Measurements from ENCODE around the gene NACC2.

GRCh38 chr9:136056546-136057235 lies 38.4 kb downstream of the NACC2 start:
- TF ChIP-seq, protein P1, sequence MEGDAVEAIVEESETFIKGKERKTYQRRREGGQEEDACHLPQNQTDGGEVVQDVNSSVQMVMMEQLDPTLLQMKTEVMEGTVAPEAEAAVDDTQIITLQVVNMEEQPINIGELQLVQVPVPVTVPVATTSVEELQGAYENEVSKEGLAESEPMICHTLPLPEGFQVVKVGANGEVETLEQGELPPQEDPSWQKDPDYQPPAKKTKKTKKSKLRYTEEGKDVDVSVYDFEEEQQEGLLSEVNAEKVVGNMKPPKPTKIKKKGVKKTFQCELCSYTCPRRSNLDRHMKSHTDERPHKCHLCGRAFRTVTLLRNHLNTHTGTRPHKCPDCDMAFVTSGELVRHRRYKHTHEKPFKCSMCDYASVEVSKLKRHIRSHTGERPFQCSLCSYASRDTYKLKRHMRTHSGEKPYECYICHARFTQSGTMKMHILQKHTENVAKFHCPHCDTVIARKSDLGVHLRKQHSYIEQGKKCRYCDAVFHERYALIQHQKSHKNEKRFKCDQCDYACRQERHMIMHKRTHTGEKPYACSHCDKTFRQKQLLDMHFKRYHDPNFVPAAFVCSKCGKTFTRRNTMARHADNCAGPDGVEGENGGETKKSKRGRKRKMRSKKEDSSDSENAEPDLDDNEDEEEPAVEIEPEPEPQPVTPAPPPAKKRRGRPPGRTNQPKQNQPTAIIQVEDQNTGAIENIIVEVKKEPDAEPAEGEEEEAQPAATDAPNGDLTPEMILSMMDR (IDR thresholded peaks at IDR 0.05; ENCODE audit: extremely low read depth in 1 of 2, insufficient read depth in 1 of 2, low read depth in 1 of 2, low read length in 2 of 2): no peak
- no peak for TF ChIP-seq POLR2A (IDR thresholded peaks at IDR 0.05; ENCODE audit: low read depth, low read length)
- no peak for TF ChIP-seq EZH2 (IDR thresholded peaks at IDR 0.05; ENCODE audit: borderline replicate concordance, low read depth, low read length, severe bottlenecking)
- TF ChIP-seq MYC (IDR thresholded peaks at IDR 0.05; ENCODE audit: low read depth, low read length): no peak
